Measurements from ENCODE around the gene ERCC4. TPM values are rescaled to one million over a fixed set of nuclear protein-coding genes. Genes with fewer than 3 reads are reported as not detected.

ERCC4 gene
- total RNA-seq, 1 donor from 2014 or later = 6.2 TPM

DNA sequence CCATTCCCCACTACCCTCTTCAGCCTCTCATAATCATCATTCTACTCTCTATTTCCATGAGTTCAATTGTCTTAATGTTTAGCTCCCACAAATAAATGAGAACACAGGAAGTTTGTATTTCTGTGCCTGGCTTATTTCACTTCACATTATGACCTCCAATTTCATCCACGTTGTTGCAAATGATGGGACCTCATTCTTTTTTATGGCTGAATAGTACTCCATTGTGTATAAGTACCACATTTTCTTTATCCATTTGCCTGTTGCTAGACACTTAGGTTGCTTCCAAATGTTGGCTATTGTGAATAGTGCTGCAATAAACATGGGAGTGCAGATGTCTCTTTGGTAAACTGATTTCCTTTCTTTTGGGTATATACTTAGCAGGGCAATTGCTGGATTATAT lies 42.3 kb downstream of the ERCC4 start:
- intact Hi-C loops (cut with DNase I) = no loop called here

DNA sequence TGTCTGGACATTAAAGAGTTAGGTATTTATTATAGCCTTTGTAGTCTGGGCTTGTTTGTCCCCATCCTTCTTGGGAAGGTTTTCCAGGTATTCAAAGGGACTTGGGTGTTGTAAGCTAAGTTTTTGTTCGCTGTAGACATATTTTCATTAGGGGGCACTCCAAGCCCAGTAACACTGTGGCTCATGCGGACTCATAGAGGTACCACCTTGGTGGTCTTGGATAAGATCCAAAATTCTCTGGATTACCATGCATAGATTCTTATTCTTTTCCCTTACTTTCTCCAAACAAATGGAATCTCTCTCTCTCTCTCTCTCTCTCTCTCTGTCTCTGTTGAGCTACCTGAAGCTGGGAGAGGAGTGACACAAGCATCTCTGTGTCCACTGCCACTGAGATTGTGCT lies 48.9 kb downstream of the ERCC4 start:
- no peak for DNase-seq (ENCODE audit: low spot score in 2 of 2)
- TF ChIP-seq, protein P1, sequence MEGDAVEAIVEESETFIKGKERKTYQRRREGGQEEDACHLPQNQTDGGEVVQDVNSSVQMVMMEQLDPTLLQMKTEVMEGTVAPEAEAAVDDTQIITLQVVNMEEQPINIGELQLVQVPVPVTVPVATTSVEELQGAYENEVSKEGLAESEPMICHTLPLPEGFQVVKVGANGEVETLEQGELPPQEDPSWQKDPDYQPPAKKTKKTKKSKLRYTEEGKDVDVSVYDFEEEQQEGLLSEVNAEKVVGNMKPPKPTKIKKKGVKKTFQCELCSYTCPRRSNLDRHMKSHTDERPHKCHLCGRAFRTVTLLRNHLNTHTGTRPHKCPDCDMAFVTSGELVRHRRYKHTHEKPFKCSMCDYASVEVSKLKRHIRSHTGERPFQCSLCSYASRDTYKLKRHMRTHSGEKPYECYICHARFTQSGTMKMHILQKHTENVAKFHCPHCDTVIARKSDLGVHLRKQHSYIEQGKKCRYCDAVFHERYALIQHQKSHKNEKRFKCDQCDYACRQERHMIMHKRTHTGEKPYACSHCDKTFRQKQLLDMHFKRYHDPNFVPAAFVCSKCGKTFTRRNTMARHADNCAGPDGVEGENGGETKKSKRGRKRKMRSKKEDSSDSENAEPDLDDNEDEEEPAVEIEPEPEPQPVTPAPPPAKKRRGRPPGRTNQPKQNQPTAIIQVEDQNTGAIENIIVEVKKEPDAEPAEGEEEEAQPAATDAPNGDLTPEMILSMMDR (IDR thresholded peaks at IDR 0.05) = no peak
- Histone ChIP-seq H3K36me3 (no peaks in the 10 kb centered on the region), H3K4me3 (no peak overlapping the region), H3K27me3 (no peaks in the 10 kb centered on the region), H3K27ac (no peak overlapping the region), H3K4me1 (no peaks in the 10 kb centered on the region), H3K9me3 (peaks cover 0 to 3% of the 10 kb centered on the region in 2 donors)
- intact Hi-C loops (cut with DNase I) = no loop called here

More for the DNA sequence above, 42.3 kb downstream of the ERCC4 start:
- Histone ChIP-seq H3K9me3 (no peaks in the 10 kb centered on the region), H3K27ac (no peak overlapping the region), H3K4me1 (peaks cover 0 to 8% of the 10 kb centered on the region in 2 donors), H3K4me3 (no peak overlapping the region), H3K36me3 (no peaks in the 10 kb centered on the region), H3K27me3 (no peaks in the 10 kb centered on the region)
- no peak for DNase-seq (ENCODE audit: low spot score in 2 of 2)
- TF ChIP-seq, protein P1 (IDR thresholded peaks at IDR 0.05) = no peak

GRCh38 chr16:13969711-13970110 lies 49.8 kb downstream of the ERCC4 start:
- Histone ChIP-seq H3K9me3 (peaks cover 0 to 3% of the 10 kb centered on the region in 2 donors), H3K27me3 (no peaks in the 10 kb centered on the region), H3K36me3 (no peaks in the 10 kb centered on the region), H3K4me3 (no peak overlapping the region), H3K4me1 (no peaks in the 10 kb centered on the region), H3K27ac (no peak overlapping the region)
- TF ChIP-seq, protein P1 (IDR thresholded peaks at IDR 0.05) = no peak
- intact Hi-C loops (cut with DNase I) = no loop called here
- DNase-seq (ENCODE audit: low spot score in 2 of 2) = no peak

GRCh38 chr16:13970708-13971422 lies 50.9 kb downstream of the ERCC4 start:
- Histone ChIP-seq H3K27ac (no peak overlapping the region), H3K36me3 (no peaks in the 10 kb centered on the region), H3K9me3 (peaks cover 0 to 3% of the 10 kb centered on the region in 2 donors), H3K4me1 (no peaks in the 10 kb centered on the region), H3K4me3 (no peak overlapping the region), H3K27me3 (no peaks in the 10 kb centered on the region)
- intact Hi-C loops (cut with DNase I) = no loop called here
- TF ChIP-seq, protein P1 (IDR thresholded peaks at IDR 0.05) = no peak
- no peak for DNase-seq (ENCODE audit: low spot score in 2 of 2)

DNA sequence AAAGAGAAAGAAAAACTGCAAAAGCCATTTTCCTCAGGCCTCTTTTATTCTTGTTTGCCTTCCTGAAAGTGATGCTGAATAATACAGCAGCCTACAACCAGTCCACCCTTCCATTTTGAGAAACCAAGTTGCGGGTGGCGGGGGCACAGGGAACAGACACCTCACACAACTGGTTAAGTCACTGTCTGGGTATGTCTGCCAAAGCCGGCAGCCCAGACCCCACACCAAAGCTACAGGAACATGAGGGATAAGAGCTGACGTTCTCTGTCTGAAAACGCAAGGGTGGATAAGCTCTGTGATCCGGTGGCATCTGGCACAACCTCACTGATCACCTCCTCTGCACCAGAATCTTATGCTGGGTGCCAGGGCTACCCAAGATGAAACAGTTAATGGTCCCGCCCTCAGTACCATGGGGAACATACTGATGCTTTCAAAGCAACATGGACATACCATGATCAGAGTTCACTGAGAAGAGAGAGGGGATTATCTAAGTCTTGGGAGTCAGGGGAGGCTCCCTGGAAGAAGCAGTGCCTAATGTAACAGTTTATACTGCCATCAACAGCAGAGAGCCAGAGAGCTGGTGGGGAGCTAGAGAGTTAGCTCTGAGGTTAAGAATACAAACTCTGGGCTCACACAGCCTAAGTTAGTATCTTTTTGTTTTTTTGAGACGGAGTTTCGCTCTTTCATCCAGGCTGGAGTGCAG lies 53.5 kb downstream of the ERCC4 start:
- H3K4me1 ChIP-seq = no peaks in the 10 kb centered on the region
- H3K4me3 ChIP-seq = no peak overlapping the region
- no peak for DNase-seq (ENCODE audit: low spot score in 2 of 2)
- no peak overlapping the region for H3K27ac ChIP-seq
- TF ChIP-seq, protein P1 (IDR thresholded peaks at IDR 0.05) = no peak
- H3K36me3 ChIP-seq = no peaks in the 10 kb centered on the region
- H3K9me3 ChIP-seq = peaks cover 0 to 3% of the 10 kb centered on the region in 2 donors
- no peaks in the 10 kb centered on the region for H3K27me3 ChIP-seq
- intact Hi-C loops (cut with DNase I) = no loop called here
